Measurements from ENCODE around the gene CCDC174. TPM values are rescaled to one million over a fixed set of nuclear protein-coding genes. Genes with fewer than 3 reads are reported as not detected.
"Not testable (repeated sequence)": the region's sequence is repeated elsewhere in the genome, so short reads cannot be mapped to it uniquely, and the experiment has no call there.

Gene CCDC174
- total and polyA plus RNA-seq, 2 donors (not counting 1 experiment from before 2014, with no cell fraction given) = 9.9 to 47.1 TPM

GRCh38 chr3:14650193-14650592 lies 1.4 kb upstream of the CCDC174 start:
- peak overlapping the region; percentile 73 for H3K27ac Mint-ChIP-seq
- H3K27me3 ChIP-seq (replicated peaks in 1 of 4; ENCODE audit: control extremely low read depth in 1 of 4, control insufficient read depth in 3 of 4, insufficient read depth in 4 of 4, low read length in 3 of 4) = no peaks in the 10 kb centered on the region
- H3K4me1 ChIP-seq (ENCODE audit: control insufficient read depth in 2 of 2, insufficient read depth in 2 of 2, low read length in 2 of 2) = peaks cover 21 to 28% of the 10 kb centered on the region in 2 donors
- peak overlapping the region; percentile 91 for H3K4me3 Mint-ChIP-seq
- intact Hi-C loops (cut with micrococcal nuclease) = loop anchor here (2.0 to 10.0 kb wide), 5 partner anchors 415 to 1985 kb away; partner anchors contain the start of genes EAF1, METTL6, MRPS25 and RAF1
- ChIA-PET CTCF (no interaction called here), POLR2A (interaction anchor here (1.1 to 1.6 kb wide), 2 partner anchors 297 to 415 kb away, joined by 3 to 6 read pairs; partner anchors contain the start of genes MRPS25 and NR2C2)
- H3K9me3 ChIP-seq (ENCODE audit: control extremely low read depth in 1 of 3, control insufficient read depth in 2 of 3, insufficient read depth in 1 of 3, low read length in 2 of 3) = no peaks in the 10 kb centered on the region
- peak overlapping the region in 1 of 5 experiments; percentile 79 for H3K4me3 ChIP-seq (ENCODE audit: control extremely low read depth in 1 of 5, extremely low read depth in 1 of 5, insufficient read depth in 1 of 5, low read depth in 2 of 5, low read length in 4 of 5)
- no peak overlapping the region for H3K27ac ChIP-seq (ENCODE audit: low read length in 2 of 2)
- no peaks in the 10 kb centered on the region for H3K27me3 Mint-ChIP-seq
- ATAC-seq (ENCODE audit: low read depth) (no peak), DNase-seq (no peak)
- H3K9ac ChIP-seq (ENCODE audit: low read length) = peak overlapping the region; percentile 94
- H2AFZ ChIP-seq (ENCODE audit: insufficient read depth, low read depth, low read length, poor library complexity, severe bottlenecking) = peak overlapping the region; percentile 72
- no peak for TF ChIP-seq EZH2 (IDR thresholded peaks at IDR 0.05; ENCODE audit: borderline replicate concordance, insufficient read depth, low read depth, low read length, poor library complexity, severe bottlenecking)
- TF ChIP-seq CTCF (IDR thresholded peaks at IDR 0.05) = no peak
- peaks cover 31% of the 10 kb centered on the region for H3K4me1 Mint-ChIP-seq
- peaks cover 2 to 5% of the 10 kb centered on the region in 2 experiments for H3K36me3 ChIP-seq (replicated peaks in 1 of 2; ENCODE audit: control extremely low read depth in 1 of 2, control insufficient read depth in 1 of 2, extremely low read depth in 1 of 2, insufficient read depth in 2 of 2, low read length in 1 of 2)
- H3K9me3 Mint-ChIP-seq (ENCODE audit: insufficient read depth) = no peaks in the 10 kb centered on the region
- H3K4me2 ChIP-seq (replicated peaks; ENCODE audit: low read depth, low read length, poor library complexity, severe bottlenecking) = peak overlapping the region; percentile 82
- WGBS (ENCODE audit: insufficient coverage) = no CpG with 5 or more reads among the region's 4 CpGs
- H4K20me1 ChIP-seq (ENCODE audit: control insufficient read depth, insufficient read depth, low read length, poor library complexity, severe bottlenecking) = no peaks in the 10 kb centered on the region
- H3K79me2 ChIP-seq (ENCODE audit: control insufficient read depth, insufficient read depth, low read length) = peaks cover 31% of the 10 kb centered on the region

GRCh38 chr3:14652360-14652907 lies 872 bp downstream of the CCDC174 start:
- Histone ChIP-seq H3K79me2 (ENCODE audit: control insufficient read depth, insufficient read depth, low read length) (peaks cover 36% of the 10 kb centered on the region), H3K27ac (ENCODE audit: low read length in 2 of 2) (peak overlapping the region; percentile 97 to 98), H3K9ac (ENCODE audit: low read length) (peak overlapping the region; percentile 94), H3K4me2 (replicated peaks; ENCODE audit: low read depth, low read length, poor library complexity, severe bottlenecking) (peak overlapping the region; percentile 82), H3K4me3 (ENCODE audit: control extremely low read depth in 1 of 5, extremely low read depth in 1 of 5, insufficient read depth in 1 of 5, low read depth in 2 of 5, low read length in 4 of 5) (peak overlapping the region; percentile 79 to 92 (median 88)), H3K4me1 (ENCODE audit: control insufficient read depth in 2 of 2, insufficient read depth in 2 of 2, low read length in 2 of 2) (peaks cover 21 to 28% of the 10 kb centered on the region in 2 donors), H2AFZ (ENCODE audit: insufficient read depth, low read depth, low read length, poor library complexity, severe bottlenecking) (peak overlapping the region; percentile 75), H3K36me3 (replicated peaks in 1 of 2; ENCODE audit: control extremely low read depth in 1 of 2, control insufficient read depth in 1 of 2, extremely low read depth in 1 of 2, insufficient read depth in 2 of 2, low read length in 1 of 2) (peaks cover 7 to 27% of the 10 kb centered on the region in 2 experiments)
- ChIA-PET POLR2A (interaction anchor here (1.6 to 1.9 kb wide), 2 partner anchors 296 to 474 kb away, joined by 9 to 14 read pairs; partner anchors contain the start of genes LSM3 and XPC), CTCF (interaction anchor here (1.0 to 1.9 kb wide), 7 partner anchors 14 to 553 kb away, joined by 3 to 5 read pairs (median 3); partner anchors contain the start of genes CAPN7, CHCHD4 and TMEM43)
- intact Hi-C loops (cut with micrococcal nuclease) = loop anchor here (5.0 to 10.0 kb wide), 3 partner anchors 775 to 1988 kb away; partner anchors contain the start of genes EAF1, METTL6 and RAF1
- not testable (repeated sequence) for H4K20me1 ChIP-seq (ENCODE audit: control insufficient read depth, insufficient read depth, low read length, poor library complexity, severe bottlenecking); H3K27me3 ChIP-seq (replicated peaks in 1 of 4; ENCODE audit: control extremely low read depth in 1 of 4, control insufficient read depth in 3 of 4, insufficient read depth in 4 of 4, low read length in 3 of 4); H3K9me3 ChIP-seq (ENCODE audit: control extremely low read depth in 1 of 3, control insufficient read depth in 2 of 3, insufficient read depth in 1 of 3, low read length in 2 of 3); H3K27me3 Mint-ChIP-seq; H3K9me3 Mint-ChIP-seq (ENCODE audit: insufficient read depth); DNase-seq; ATAC-seq (ENCODE audit: low read depth)
- Mint-ChIP-seq H3K4me3 (peak overlapping the region; percentile 91), H3K4me1 (peaks cover 38% of the 10 kb centered on the region), H3K27ac (peak overlapping the region; percentile 94)
- WGBS (ENCODE audit: insufficient coverage) = 92% methylated on average over 12 of the region's 21 CpGs

Data from B cell (primary cell).